22Rv1 (cell line): Measurements from ENCODE around the gene TUBA8.
A peak's percentile ranks its signal among the peaks of the same experiment; 100 is the strongest.

Source experiments
- H3K27ac ChIP-seq: fragments of 450-650 bp; 2 replicates; pipeline ENCODE4 v1.5.1; 2017
- CTCF ChIP-seq: fragments of 450-650 bp; IDR thresholded peaks from 2 replicates; pipeline ENCODE4 v1.5.1; 2017; ENCODE audit warnings: mild to moderate bottlenecking
- ZFX ChIP-seq: fragments of 450-650 bp; IDR thresholded peaks from 2 replicates; pipeline ENCODE4 v1.6.1; 2017; ENCODE audit warnings: antibody characterized with exemption, borderline replicate concordance

Gene TUBA8

GRCh38 chr22:18067121-18067520 is 43.5 kb upstream of the TUBA8 start:
- H3K27ac ChIP-seq, result no peak overlapping the region; the same call in 1 of the 2 replicates
- TF ChIP-seq ZFX, result no peak
- TF ChIP-seq CTCF, result no peak

- H3K27ac ChIP-seq, result peak overlapping the region; percentile 61
These were observed 42.9 kb upstream of the TUBA8 start for GRCh38 chr22:18067548-18068341.

GRCh38 chr22:18068381-18068988 is 42.1 kb upstream of the TUBA8 start:
- peak overlapping the region; percentile 61 for H3K27ac ChIP-seq

More at GRCh38 chr22:18067548-18068341, 42.9 kb upstream of the TUBA8 start:
- TF ChIP-seq ZFX (no peak), CTCF (no peak)

GRCh38 chr22:18069041-18069440 is 41.6 kb upstream of the TUBA8 start:
- H3K27ac ChIP-seq, result peak overlapping the region; percentile 61; the same call in 1 of the 2 replicates
- TF ChIP-seq CTCF (no peak), ZFX (no peak)

More at GRCh38 chr22:18068381-18068988, 42.1 kb upstream of the TUBA8 start:
- TF ChIP-seq CTCF (no peak), ZFX (no peak)

- peak overlapping the region; percentile 61 for H3K27ac ChIP-seq
- TF ChIP-seq ZFX (no peak), CTCF (no peak)
These were observed 40.6 kb upstream of the TUBA8 start for GRCh38 chr22:18070041-18070440.

- TF ChIP-seq CTCF, result peak; percentile 79
- no peak for TF ChIP-seq ZFX
- peak overlapping the region; percentile 61 for H3K27ac ChIP-seq
These were observed 39.9 kb upstream of the TUBA8 start for GRCh38 chr22:18070556-18071306.
